ENCODE data around the gene ZNF776.

Gene ZNF776

DNA sequence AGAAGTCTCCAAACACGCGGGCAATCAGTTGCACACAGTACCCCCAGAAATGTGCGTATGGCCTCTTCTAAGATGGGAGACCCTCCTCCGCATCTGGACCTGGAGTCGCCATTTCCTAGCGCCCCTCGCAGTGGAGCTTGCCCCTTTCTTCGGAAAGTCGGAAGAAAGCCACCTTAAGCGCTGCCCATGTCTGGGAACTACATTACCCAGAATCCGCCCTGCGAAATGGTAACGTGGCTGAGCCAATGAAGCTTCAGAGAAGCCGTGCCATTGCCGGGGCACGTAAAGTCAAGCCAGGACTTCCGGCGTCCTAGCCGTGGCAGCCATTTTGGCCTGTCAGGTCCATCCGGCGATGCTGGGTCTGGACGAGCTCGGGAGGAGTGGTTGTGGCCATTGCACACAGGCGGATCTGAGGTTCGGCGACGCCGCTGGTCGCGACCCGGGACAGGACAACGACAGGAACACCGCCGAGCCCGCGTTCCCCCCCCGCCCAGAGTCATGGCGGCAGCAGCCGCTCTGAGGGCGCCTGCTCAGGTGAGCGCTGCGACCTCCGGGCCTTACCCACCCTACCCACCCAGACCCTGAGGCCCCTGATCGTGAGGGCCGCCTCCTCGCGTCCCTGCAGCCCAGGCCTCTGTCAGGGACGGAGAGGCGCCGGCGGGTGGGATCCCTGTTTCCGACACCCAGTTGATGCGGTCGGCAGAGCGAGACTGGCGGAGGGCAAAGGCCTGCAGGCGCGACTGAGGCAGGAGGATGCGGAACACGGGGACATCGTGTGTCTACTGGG is 22.9 kb downstream of the ZNF776 start, which contains the start of gene ZNF586:
ZNF586 (plus strand) TSS at position 332 of the 787 bp plus-strand sequence; CDS start at position 499, 167 bp downstream.
- Histone ChIP-seq H3K27me3 (ENCODE audit: insufficient read depth, low read length, poor library complexity) (no peaks in the 10 kb centered on the region), H3K27ac (ENCODE audit: low read length) (peak within 1 kb of the TSS; percentile 79), H3K4me3 (ENCODE audit: low read depth in 1 of 2, low read length in 2 of 2) (peak within 1 kb of the TSS; percentile 84 to 97; a peak in 3 of 4 replicates), H3K9ac (ENCODE audit: low read depth, low read length) (peak within 1 kb of the TSS; percentile 71), H3K4me2 (ENCODE audit: insufficient read depth, low read length) (peak within 1 kb of the TSS; percentile 96), H3K79me2 (ENCODE audit: insufficient read depth, low read length) (peaks cover 51% of the 10 kb centered on the region), H4K20me1 (ENCODE audit: insufficient read depth, low read length) (peaks cover 17% of the 10 kb centered on the region; the same call in 1 of the 2 replicates), H3K36me3 (ENCODE audit: insufficient read depth, low read length) (peaks cover 39% of the 10 kb centered on the region), H3K4me1 (ENCODE audit: insufficient read depth, low read length) (peaks cover 36% of the 10 kb centered on the region), H2AFZ (ENCODE audit: low read depth, low read length) (peak within 1 kb of the TSS; percentile 96), H3K9me3 (ENCODE audit: insufficient read depth, low read length, severe bottlenecking) (no peaks in the 10 kb centered on the region)
- TF ChIP-seq EZH2 (IDR thresholded peaks at IDR 0.05; ENCODE audit: borderline replicate concordance, low read depth, low read length, severe bottlenecking) (no peak), CTCF (IDR thresholded peaks at IDR 0.05; ENCODE audit: borderline replicate concordance, extremely low read depth, low read length, poor library complexity, severe bottlenecking) (no peak)
- DNase-seq, result peak; percentile 89
- ATAC-seq (ENCODE audit: insufficient read depth, low read depth), result peak; percentile 100

GRCh38 chr19:57771417-57771816 is 24.8 kb downstream of the ZNF776 start:
- Histone ChIP-seq H3K4me3 (ENCODE audit: low read depth in 1 of 2, low read length in 2 of 2) (peak overlapping the region in 1 of 2 experiments; percentile 97; a peak in 1 of 4 replicates), H3K79me2 (ENCODE audit: insufficient read depth, low read length) (peaks cover 70% of the 10 kb centered on the region), H3K9me3 (ENCODE audit: insufficient read depth, low read length, severe bottlenecking) (no peaks in the 10 kb centered on the region)

DNA sequence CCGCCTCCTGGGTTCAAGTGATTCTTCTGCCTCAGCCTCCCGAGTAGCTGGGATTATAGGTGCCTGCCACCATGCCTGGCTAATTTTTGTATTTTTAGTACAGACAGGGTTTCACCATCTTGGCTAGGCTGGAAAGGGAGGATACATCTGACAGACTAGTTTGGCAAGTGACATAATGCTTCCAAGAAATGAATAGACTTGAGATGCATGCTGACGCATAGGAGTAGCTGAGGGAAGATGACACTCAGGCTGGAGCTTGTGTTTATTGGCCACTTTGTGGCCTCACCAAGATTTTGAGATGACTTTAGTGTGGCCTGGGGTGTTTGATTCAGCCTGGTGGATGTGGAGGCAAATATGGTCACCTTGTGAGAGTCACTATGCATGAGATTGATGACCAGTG is 26.9 kb downstream of the ZNF776 start:
- Histone ChIP-seq H3K79me2 (ENCODE audit: insufficient read depth, low read length) (peaks cover 91% of the 10 kb centered on the region), H3K4me3 (ENCODE audit: low read depth in 1 of 2, low read length in 2 of 2) (no peak overlapping the region), H3K36me3 (ENCODE audit: insufficient read depth, low read length) (peaks cover 77% of the 10 kb centered on the region), H3K9me3 (ENCODE audit: insufficient read depth, low read length, severe bottlenecking) (peaks cover 3% of the 10 kb centered on the region), H3K27me3 (ENCODE audit: insufficient read depth, low read length, poor library complexity) (no peaks in the 10 kb centered on the region), H3K4me2 (ENCODE audit: insufficient read depth, low read length) (no peak overlapping the region; the same call in 1 of the 2 replicates), H4K20me1 (ENCODE audit: insufficient read depth, low read length) (peaks cover 33% of the 10 kb centered on the region), H2AFZ (ENCODE audit: low read depth, low read length) (no peak overlapping the region), H3K27ac (ENCODE audit: low read length) (no peak overlapping the region), H3K9ac (ENCODE audit: low read depth, low read length) (no peak overlapping the region), H3K4me1 (ENCODE audit: insufficient read depth, low read length) (peaks cover 36% of the 10 kb centered on the region)
- DNase-seq (no peak), ATAC-seq (ENCODE audit: insufficient read depth, low read depth) (no peak)
- TF ChIP-seq EZH2 (IDR thresholded peaks at IDR 0.05; ENCODE audit: borderline replicate concordance, low read depth, low read length, severe bottlenecking) (no peak), CTCF (IDR thresholded peaks at IDR 0.05; ENCODE audit: borderline replicate concordance, extremely low read depth, low read length, poor library complexity, severe bottlenecking) (no peak)

More at GRCh38 chr19:57771417-57771816, 24.8 kb downstream of the ZNF776 start:
- TF ChIP-seq CTCF (IDR thresholded peaks at IDR 0.05; ENCODE audit: borderline replicate concordance, extremely low read depth, low read length, poor library complexity, severe bottlenecking), result no peak
- ATAC-seq (ENCODE audit: insufficient read depth, low read depth) (no peak), DNase-seq (no peak)
- peaks cover 56% of the 10 kb centered on the region for H3K36me3 ChIP-seq (ENCODE audit: insufficient read depth, low read length)
- no peak overlapping the region for H3K9ac ChIP-seq (ENCODE audit: low read depth, low read length)
- H3K27me3 ChIP-seq (ENCODE audit: insufficient read depth, low read length, poor library complexity), result no peaks in the 10 kb centered on the region
- peak overlapping the region; percentile 96 for H3K4me2 ChIP-seq (ENCODE audit: insufficient read depth, low read length)
- H4K20me1 ChIP-seq (ENCODE audit: insufficient read depth, low read length), result peaks cover 26% of the 10 kb centered on the region
- peaks cover 36% of the 10 kb centered on the region for H3K4me1 ChIP-seq (ENCODE audit: insufficient read depth, low read length)
- H3K27ac ChIP-seq (ENCODE audit: low read length), result no peak overlapping the region
- no peak overlapping the region for H2AFZ ChIP-seq (ENCODE audit: low read depth, low read length)
